HEK293 (cell line): ENCODE results near the gene EFCAB14.
"Not testable (repeated sequence)": the region's sequence is repeated elsewhere in the genome, so short reads cannot be mapped to it uniquely, and the experiment has no call there.

ENCODE experiments used
- CTCF ChIA-PET: fragments of 350-600 bp; formaldehyde crosslinking; extraction: SDS; loops from one replicate; lab custom pipeline; 2021; ENCODE audit warnings: antibody characterized with exemption; lab: Yijun Ruan, JAX
- POLR2A ChIA-PET: fragments of 300-600 bp; formaldehyde crosslinking; extraction: SDS; loops from one replicate; lab custom pipeline; 2020; ENCODE audit warnings: antibody characterized with exemption, inconsistent platforms; lab: Yijun Ruan, JAX
- H3K27ac ChIP-seq: fragments of 200-500 bp; sonication (Bioruptor generic); 2 replicates; pipeline ENCODE4 v1.5.1; 2014; ENCODE audit warnings: low read depth, low read length, control low read depth, inconsistent platforms; ENCODE audit errors: extremely low read depth
- H3K36me3 ChIP-seq, 2 experiments: fragments of 200-500 bp in 1 of 2; sonication (Bioruptor generic) in 1 of 2; 1 replicate in 1 of 2; 2 replicates in 1 of 2; pipeline ENCODE4 v1.5.1; 2014 to 2017; ENCODE audit warnings: inconsistent platforms in 2 of 2, low read length in 2 of 2; ENCODE audit not compliant: control insufficient read depth in 2 of 2, insufficient read depth in 1 of 2
- H3K4me1 ChIP-seq: fragments of 200-500 bp; sonication (Bioruptor generic); 2 replicates; pipeline ENCODE4 v1.5.1; 2014; ENCODE audit warnings: mild to moderate bottlenecking, low read length, inconsistent platforms; ENCODE audit not compliant: control insufficient read depth, insufficient read depth
- H3K4me3 ChIP-seq: 2 replicates; pipeline ENCODE4 v1.5.1; 2011; ENCODE audit warnings: low read depth, mild to moderate bottlenecking, control low read depth, low read length, moderate library complexity
- H3K9me3 ChIP-seq: fragments of 200-500 bp; sonication (Bioruptor generic); 2 replicates; pipeline ENCODE4 v1.5.1; 2014; ENCODE audit warnings: low read depth, low read length, inconsistent platforms; ENCODE audit not compliant: control insufficient read depth, insufficient read depth
- ZNF140 ChIP-seq: fragments of 450-650 bp; formaldehyde crosslinking; IDR thresholded peaks from 2 replicates; pipeline ENCODE4 v1.5.1; 2016; ENCODE audit warnings: missing biosample characterization, missing genetic modification characterization
- ZNF266 ChIP-seq: fragments of 450-650 bp; formaldehyde crosslinking; IDR thresholded peaks from 2 replicates; pipeline ENCODE4 v1.5.1; 2016; ENCODE audit warnings: missing biosample characterization, missing genetic modification characterization, low read depth
- ZNF292 ChIP-seq: fragments of 450-650 bp; formaldehyde crosslinking; IDR thresholded peaks from 2 replicates; pipeline ENCODE4 v1.5.1; 2016; ENCODE audit warnings: low read depth, missing biosample characterization, missing genetic modification characterization, borderline replicate concordance
- ZNF341 ChIP-seq: fragments of 450-650 bp; formaldehyde crosslinking; IDR thresholded peaks from 2 replicates; pipeline ENCODE4; 2016; ENCODE audit warnings: low read depth, missing biosample characterization, missing genetic modification characterization
- ZNF394 ChIP-seq: fragments of 450-650 bp; formaldehyde crosslinking; IDR thresholded peaks from 2 replicates; pipeline ENCODE4 v1.5.1; 2016; ENCODE audit warnings: missing biosample characterization, missing genetic modification characterization, mild to moderate bottlenecking, moderate library complexity, borderline replicate concordance
- ZNF404 ChIP-seq: fragments of 450-650 bp; formaldehyde crosslinking; IDR thresholded peaks from 2 replicates; pipeline ENCODE4 v1.5.1; 2017; ENCODE audit warnings: missing biosample characterization, missing genetic modification characterization
- ZNF426 ChIP-seq: fragments of 450-650 bp; formaldehyde crosslinking; IDR thresholded peaks from 2 replicates; pipeline ENCODE4 v1.5.1; 2017; ENCODE audit warnings: missing biosample characterization, missing genetic modification characterization, mild to moderate bottlenecking, inconsistent platforms, moderate library complexity
- ZNF433 ChIP-seq: fragments of 450-650 bp; formaldehyde crosslinking; IDR thresholded peaks from 2 replicates; pipeline ENCODE4 v1.5.1; 2016; ENCODE audit warnings: missing biosample characterization, missing genetic modification characterization, low read depth
- ZNF510 ChIP-seq: fragments of 450-650 bp; formaldehyde crosslinking; IDR thresholded peaks from 2 replicates; pipeline ENCODE4 v1.5.1; 2018; ENCODE audit warnings: mild to moderate bottlenecking, missing genetic modification characterization, missing biosample characterization; ENCODE audit not compliant: insufficient replicate concordance
- ZNF529 ChIP-seq: fragments of 450-650 bp; formaldehyde crosslinking; IDR thresholded peaks from 2 replicates; pipeline ENCODE4 v1.5.1; 2017; ENCODE audit warnings: missing genetic modification characterization, missing biosample characterization; ENCODE audit not compliant: insufficient replicate concordance
- ZNF530 ChIP-seq: fragments of 450-650 bp; formaldehyde crosslinking; IDR thresholded peaks from 2 replicates; pipeline ENCODE4 v1.5.1; 2016; ENCODE audit warnings: low read depth, missing biosample characterization, missing genetic modification characterization
- ZNF555 ChIP-seq: fragments of 450-650 bp; formaldehyde crosslinking; conservative IDR thresholded peaks from 2 replicates; pipeline ENCODE4 v1.5.1; 2017; ENCODE audit warnings: missing biosample characterization, mild to moderate bottlenecking, missing genetic modification characterization, inconsistent platforms
- ZNF558 ChIP-seq: fragments of 450-650 bp; formaldehyde crosslinking; IDR thresholded peaks from 2 replicates; pipeline ENCODE4 v1.5.1; 2016; ENCODE audit warnings: missing biosample characterization, missing genetic modification characterization
- ZNF560 ChIP-seq: fragments of 450-650 bp; formaldehyde crosslinking; IDR thresholded peaks from 2 replicates; pipeline ENCODE4 v1.5.1; 2017; ENCODE audit warnings: missing biosample characterization, missing genetic modification characterization, borderline replicate concordance
- ZNF623 ChIP-seq: fragments of 450-650 bp; formaldehyde crosslinking; IDR thresholded peaks from 2 replicates; pipeline ENCODE4 v1.5.1; 2016; ENCODE audit warnings: missing biosample characterization, missing genetic modification characterization
- ZNF654 ChIP-seq: fragments of 450-650 bp; formaldehyde crosslinking; IDR thresholded peaks from 2 replicates; pipeline ENCODE4 v1.5.1; 2016; ENCODE audit warnings: low read depth, missing biosample characterization, missing genetic modification characterization
- ZNF664 ChIP-seq: fragments of 450-650 bp; formaldehyde crosslinking; IDR thresholded peaks from 2 replicates; pipeline ENCODE4 v1.5.1; 2016; ENCODE audit warnings: missing biosample characterization, missing genetic modification characterization
- ZXDB ChIP-seq: fragments of 450-650 bp; formaldehyde crosslinking; IDR thresholded peaks from 2 replicates; pipeline ENCODE4 v1.5.1; 2016; ENCODE audit warnings: missing biosample characterization, missing genetic modification characterization
- TF ChIP-seq, protein P1 (sequence below): fragments of 450-650 bp; formaldehyde crosslinking; conservative IDR thresholded peaks from 2 replicates; pipeline ENCODE4 v1.5.1; 2016; ENCODE audit warnings: low read depth, missing biosample characterization, missing genetic modification characterization
- TF ChIP-seq, protein P2 (sequence below): fragments of 450-650 bp; formaldehyde crosslinking; IDR thresholded peaks from 2 replicates; pipeline ENCODE4 v1.5.1; 2016; ENCODE audit warnings: missing biosample characterization, missing genetic modification characterization
- TF ChIP-seq, protein P3 (sequence below): fragments of 450-650 bp; formaldehyde crosslinking; IDR thresholded peaks from 2 replicates; pipeline ENCODE4 v1.5.1; 2016; ENCODE audit warnings: missing biosample characterization, missing genetic modification characterization
- TF ChIP-seq, protein P4 (sequence below): fragments of 450-650 bp; formaldehyde crosslinking; conservative IDR thresholded peaks from 2 replicates; pipeline ENCODE4 v1.5.1; 2016; ENCODE audit warnings: low read depth, missing biosample characterization, missing genetic modification characterization
- TF ChIP-seq, protein P5 (sequence below): fragments of 450-650 bp; formaldehyde crosslinking; IDR thresholded peaks from 2 replicates; pipeline ENCODE4 v1.5.1; 2016; ENCODE audit warnings: missing biosample characterization, missing genetic modification characterization

The EFCAB14 gene

DNA sequence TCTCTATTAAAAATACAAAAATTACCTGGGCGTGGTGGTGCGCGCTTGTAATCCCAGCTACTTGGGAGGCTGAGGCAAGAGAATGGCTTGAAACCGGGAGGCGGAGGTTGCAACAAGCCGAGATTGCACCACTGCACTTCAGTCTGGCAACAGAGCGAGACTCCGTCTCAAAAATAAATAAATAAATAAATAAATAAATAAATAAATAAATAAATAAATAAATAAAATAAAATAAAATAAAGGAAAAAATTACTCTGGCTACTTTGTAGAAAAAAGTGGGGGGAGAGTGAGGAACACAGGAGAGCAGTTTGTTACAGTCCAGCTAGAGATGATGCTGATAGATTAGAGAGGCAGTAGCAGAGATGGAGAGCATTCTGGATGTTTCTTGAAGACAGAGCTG is 1.4 kb upstream of the EFCAB14 start:
- peaks cover 5 to 22% of the 10 kb centered on the region in 2 experiments; a peak in 2 of 3 replicates for H3K36me3 ChIP-seq
- not testable (repeated sequence) for H3K4me1 ChIP-seq, H3K27ac ChIP-seq, H3K4me3 ChIP-seq, H3K9me3 ChIP-seq
- POLR2A ChIA-PET: interaction anchor here (1.2 kb wide), 1 partner anchor 116 kb away, joined by 3 read pairs; the partner anchor contains the start of gene MKNK1
- CTCF ChIA-PET: interaction anchor here (0.8 to 1.4 kb wide), 5 partner anchors 8 to 203 kb away, joined by 3 to 4 read pairs (median 3); a partner anchor contains a TSS
- peak; percentile 32 for TF ChIP-seq ZNF654
- TF ChIP-seq ZNF555: peak; percentile 84
- TF ChIP-seq ZNF404 (tag by site-specific recombination): 0 out of 2 replicates have a peak, but pooled peaks have one; percentile 37
- peak; percentile 68 for TF ChIP-seq ZNF510 (tag by site-specific recombination)
- TF ChIP-seq ZNF664: 0 out of 2 replicates have a peak, but pooled peaks have one; percentile 14
- TF ChIP-seq, protein P1, sequence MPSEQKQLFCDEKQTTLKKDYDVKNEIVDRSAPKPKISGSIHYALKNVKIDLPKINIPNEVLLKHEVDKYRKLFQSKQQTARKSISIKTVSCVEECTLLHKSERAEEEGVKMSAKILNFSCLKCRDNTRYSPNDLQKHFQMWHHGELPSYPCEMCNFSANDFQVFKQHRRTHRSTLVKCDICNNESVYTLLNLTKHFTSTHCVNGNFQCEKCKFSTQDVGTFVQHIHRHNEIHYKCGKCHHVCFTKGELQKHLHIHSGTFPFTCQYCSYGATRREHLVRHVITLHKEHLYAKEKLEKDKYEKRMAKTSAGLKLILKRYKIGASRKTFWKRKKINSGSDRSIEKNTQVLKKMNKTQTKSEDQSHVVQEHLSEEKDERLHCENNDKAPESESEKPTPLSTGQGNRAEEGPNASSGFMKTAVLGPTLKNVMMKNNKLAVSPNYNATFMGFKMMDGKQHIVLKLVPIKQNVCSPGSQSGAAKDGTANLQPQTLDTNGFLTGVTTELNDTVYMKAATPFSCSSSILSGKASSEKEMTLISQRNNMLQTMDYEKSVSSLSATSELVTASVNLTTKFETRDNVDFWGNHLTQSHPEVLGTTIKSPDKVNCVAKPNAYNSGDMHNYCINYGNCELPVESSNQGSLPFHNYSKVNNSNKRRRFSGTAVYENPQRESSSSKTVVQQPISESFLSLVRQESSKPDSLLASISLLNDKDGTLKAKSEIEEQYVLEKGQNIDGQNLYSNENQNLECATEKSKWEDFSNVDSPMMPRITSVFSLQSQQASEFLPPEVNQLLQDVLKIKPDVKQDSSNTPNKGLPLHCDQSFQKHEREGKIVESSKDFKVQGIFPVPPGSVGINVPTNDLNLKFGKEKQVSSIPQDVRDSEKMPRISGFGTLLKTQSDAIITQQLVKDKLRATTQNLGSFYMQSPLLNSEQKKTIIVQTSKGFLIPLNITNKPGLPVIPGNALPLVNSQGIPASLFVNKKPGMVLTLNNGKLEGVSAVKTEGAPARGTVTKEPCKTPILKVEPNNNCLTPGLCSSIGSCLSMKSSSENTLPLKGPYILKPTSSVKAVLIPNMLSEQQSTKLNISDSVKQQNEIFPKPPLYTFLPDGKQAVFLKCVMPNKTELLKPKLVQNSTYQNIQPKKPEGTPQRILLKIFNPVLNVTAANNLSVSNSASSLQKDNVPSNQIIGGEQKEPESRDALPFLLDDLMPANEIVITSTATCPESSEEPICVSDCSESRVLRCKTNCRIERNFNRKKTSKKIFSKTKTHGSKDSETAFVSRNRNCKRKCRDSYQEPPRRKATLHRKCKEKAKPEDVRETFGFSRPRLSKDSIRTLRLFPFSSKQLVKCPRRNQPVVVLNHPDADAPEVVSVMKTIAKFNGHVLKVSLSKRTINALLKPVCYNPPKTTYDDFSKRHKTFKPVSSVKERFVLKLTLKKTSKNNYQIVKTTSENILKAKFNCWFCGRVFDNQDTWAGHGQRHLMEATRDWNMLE: peak; percentile 89
- peak; percentile 56; the same call in 1 of the 2 replicates for TF ChIP-seq ZNF266 (tag by site-specific recombination)
- peak; percentile 65; the same call in 1 of the 2 replicates for TF ChIP-seq ZNF560 (tag by site-specific recombination)
- TF ChIP-seq ZNF433 (tag by site-specific recombination): 0 out of 2 replicates have a peak, but pooled peaks have one; percentile 40
- TF ChIP-seq, protein P2, sequence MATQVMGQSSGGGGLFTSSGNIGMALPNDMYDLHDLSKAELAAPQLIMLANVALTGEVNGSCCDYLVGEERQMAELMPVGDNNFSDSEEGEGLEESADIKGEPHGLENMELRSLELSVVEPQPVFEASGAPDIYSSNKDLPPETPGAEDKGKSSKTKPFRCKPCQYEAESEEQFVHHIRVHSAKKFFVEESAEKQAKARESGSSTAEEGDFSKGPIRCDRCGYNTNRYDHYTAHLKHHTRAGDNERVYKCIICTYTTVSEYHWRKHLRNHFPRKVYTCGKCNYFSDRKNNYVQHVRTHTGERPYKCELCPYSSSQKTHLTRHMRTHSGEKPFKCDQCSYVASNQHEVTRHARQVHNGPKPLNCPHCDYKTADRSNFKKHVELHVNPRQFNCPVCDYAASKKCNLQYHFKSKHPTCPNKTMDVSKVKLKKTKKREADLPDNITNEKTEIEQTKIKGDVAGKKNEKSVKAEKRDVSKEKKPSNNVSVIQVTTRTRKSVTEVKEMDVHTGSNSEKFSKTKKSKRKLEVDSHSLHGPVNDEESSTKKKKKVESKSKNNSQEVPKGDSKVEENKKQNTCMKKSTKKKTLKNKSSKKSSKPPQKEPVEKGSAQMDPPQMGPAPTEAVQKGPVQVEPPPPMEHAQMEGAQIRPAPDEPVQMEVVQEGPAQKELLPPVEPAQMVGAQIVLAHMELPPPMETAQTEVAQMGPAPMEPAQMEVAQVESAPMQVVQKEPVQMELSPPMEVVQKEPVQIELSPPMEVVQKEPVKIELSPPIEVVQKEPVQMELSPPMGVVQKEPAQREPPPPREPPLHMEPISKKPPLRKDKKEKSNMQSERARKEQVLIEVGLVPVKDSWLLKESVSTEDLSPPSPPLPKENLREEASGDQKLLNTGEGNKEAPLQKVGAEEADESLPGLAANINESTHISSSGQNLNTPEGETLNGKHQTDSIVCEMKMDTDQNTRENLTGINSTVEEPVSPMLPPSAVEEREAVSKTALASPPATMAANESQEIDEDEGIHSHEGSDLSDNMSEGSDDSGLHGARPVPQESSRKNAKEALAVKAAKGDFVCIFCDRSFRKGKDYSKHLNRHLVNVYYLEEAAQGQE (tag by site-specific recombination): peak; percentile 45; the same call in 1 of the 2 replicates
- TF ChIP-seq ZNF292 (tag by site-specific recombination): 0 out of 2 replicates have a peak, but pooled peaks have one; percentile 8
- peak; percentile 60; the same call in 1 of the 2 replicates for TF ChIP-seq ZNF558
- peak; percentile 68; the same call in 1 of the 2 replicates for TF ChIP-seq ZNF140 (tag by site-specific recombination)
- TF ChIP-seq ZNF426: peak; percentile 91
- TF ChIP-seq, protein P3, sequence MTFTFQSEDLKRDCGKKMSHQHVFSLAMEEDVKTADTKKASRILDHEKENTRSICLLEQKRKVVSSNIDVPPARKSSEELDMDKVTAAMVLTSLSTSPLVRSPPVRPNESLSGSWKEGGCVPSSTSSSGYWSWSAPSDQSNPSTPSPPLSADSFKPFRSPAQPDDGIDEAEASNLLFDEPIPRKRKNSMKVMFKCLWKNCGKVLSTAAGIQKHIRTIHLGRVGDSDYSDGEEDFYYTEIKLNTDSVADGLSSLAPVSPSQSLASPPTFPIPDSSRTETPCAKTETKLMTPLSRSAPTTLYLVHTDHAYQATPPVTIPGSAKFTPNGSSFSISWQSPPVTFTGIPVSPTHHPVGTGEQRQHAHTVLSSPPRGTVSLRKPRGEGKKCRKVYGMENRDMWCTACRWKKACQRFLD (tag by site-specific recombination): 0 out of 2 replicates have a peak, but pooled peaks have one; percentile 27
- TF ChIP-seq, protein P4, sequence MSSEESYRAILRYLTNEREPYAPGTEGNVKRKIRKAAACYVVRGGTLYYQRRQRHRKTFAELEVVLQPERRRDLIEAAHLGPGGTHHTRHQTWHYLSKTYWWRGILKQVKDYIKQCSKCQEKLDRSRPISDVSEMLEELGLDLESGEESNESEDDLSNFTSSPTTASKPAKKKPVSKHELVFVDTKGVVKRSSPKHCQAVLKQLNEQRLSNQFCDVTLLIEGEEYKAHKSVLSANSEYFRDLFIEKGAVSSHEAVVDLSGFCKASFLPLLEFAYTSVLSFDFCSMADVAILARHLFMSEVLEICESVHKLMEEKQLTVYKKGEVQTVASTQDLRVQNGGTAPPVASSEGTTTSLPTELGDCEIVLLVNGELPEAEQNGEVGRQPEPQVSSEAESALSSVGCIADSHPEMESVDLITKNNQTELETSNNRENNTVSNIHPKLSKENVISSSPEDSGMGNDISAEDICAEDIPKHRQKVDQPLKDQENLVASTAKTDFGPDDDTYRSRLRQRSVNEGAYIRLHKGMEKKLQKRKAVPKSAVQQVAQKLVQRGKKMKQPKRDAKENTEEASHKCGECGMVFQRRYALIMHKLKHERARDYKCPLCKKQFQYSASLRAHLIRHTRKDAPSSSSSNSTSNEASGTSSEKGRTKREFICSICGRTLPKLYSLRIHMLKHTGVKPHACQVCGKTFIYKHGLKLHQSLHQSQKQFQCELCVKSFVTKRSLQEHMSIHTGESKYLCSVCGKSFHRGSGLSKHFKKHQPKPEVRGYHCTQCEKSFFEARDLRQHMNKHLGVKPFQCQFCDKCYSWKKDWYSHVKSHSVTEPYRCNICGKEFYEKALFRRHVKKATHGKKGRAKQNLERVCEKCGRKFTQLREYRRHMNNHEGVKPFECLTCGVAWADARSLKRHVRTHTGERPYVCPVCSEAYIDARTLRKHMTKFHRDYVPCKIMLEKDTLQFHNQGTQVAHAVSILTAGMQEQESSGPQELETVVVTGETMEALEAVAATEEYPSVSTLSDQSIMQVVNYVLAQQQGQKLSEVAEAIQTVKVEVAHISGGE (tag by site-specific recombination): peak; percentile 77
- TF ChIP-seq ZNF623 (tag by site-specific recombination): peak; percentile 68
- 0 out of 2 replicates have a peak, but pooled peaks have one; percentile 36 for TF ChIP-seq ZXDB
- peak; percentile 19; the same call in 1 of the 2 replicates for TF ChIP-seq ZNF341 (tag by site-specific recombination)
- TF ChIP-seq ZNF394 (tag by site-specific recombination): peak; percentile 93
- TF ChIP-seq, protein P5, sequence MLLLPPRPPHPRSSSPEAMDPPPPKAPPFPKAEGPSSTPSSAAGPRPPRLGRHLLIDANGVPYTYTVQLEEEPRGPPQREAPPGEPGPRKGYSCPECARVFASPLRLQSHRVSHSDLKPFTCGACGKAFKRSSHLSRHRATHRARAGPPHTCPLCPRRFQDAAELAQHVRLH (tag by site-specific recombination): 0 out of 2 replicates have a peak, but pooled peaks have one; percentile 20
- 0 out of 2 replicates have a peak, but pooled peaks have one; percentile 27 for TF ChIP-seq ZNF530 (tag by site-specific recombination)
- TF ChIP-seq ZNF529 (tag by site-specific recombination): peak; percentile 33
